Epithelial cell of esophagus (primary cell): ENCODE data around the gene FBXO9.

Experiments
- DNase-seq: peaks from one replicate; pipeline ENCODE4 v3.0.0; 2010; ENCODE audit warnings: low read depth
- H3K4me3 ChIP-seq: 2 replicates; pipeline ENCODE4 v1.5.1; 2011; ENCODE audit warnings: mild to moderate bottlenecking, low read length, control low read depth
- TF ChIP-seq, protein P1 (sequence below): IDR thresholded peaks from 2 replicates; pipeline ENCODE4 v1.5.1; 2011; ENCODE audit warnings: low read depth, mild to moderate bottlenecking, low read length, control low read depth, inconsistent platforms; ENCODE audit not compliant: insufficient read depth; ENCODE audit errors: missing control alignments

Gene FBXO9

DNA sequence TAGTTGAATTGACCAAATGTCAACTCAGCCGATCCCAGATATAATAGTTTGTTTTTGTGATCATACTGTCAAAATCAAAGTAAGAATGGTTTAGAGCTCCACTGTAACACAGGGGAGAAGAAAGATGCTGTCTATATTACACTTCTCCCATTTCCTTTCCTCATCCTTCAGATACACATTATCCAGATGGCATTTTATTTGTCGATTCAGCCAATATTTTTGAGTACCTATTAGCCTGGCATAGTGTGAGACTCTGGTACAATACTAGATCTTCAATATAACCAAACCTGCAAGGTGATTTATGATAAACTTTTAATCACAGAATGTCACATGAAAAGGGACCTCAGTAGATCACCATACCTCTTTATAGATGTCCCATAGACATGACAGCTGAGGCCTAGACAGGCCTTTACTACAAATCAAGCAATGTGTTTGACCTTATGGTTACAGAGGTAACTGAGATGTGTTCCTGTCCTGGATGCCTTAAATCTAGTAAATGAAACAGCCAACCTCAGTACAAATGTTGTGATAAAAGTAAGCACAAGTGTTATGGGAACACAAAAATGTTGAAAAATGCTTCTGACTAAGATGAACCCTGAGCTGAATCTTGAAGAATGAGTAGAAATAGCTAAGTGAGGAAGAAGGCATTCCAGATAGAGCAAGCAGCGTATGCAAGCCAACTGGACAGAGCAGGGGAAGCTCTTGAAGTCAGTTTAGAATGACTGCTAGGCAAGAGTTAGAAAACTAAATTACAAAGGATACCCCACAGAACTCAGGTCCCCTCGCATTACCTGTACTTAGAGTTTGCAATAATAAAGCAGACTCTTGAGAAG lies 1.9 kb downstream of the FBXO9 start:
- no peak overlapping the region for H3K4me3 ChIP-seq

DNA sequence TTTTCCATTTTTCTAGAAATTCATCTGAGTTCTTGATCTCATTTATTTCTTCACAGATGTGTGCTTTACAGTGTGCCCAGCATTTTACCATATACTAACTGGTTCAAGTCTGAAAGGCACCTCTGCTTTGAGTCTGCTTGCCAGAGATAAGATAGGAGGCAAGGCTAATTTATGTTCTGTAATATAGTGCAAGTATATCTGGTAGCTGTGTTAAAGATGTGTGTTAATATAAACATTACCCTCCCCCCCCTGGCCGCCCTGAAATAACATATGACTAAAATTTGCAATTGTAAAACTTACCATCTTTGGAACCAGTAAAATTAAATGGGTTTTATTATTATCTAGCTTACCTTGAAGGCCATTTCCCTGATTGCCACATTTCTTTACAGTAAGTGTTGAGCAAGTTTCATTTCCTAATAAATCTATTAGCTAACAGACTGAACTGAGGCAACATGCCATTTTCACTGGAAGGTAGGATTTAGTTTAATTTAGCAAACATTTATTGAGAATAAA lies 2.7 kb downstream of the FBXO9 start:
- DNase-seq, result peak; percentile 44
- TF ChIP-seq, protein P1, sequence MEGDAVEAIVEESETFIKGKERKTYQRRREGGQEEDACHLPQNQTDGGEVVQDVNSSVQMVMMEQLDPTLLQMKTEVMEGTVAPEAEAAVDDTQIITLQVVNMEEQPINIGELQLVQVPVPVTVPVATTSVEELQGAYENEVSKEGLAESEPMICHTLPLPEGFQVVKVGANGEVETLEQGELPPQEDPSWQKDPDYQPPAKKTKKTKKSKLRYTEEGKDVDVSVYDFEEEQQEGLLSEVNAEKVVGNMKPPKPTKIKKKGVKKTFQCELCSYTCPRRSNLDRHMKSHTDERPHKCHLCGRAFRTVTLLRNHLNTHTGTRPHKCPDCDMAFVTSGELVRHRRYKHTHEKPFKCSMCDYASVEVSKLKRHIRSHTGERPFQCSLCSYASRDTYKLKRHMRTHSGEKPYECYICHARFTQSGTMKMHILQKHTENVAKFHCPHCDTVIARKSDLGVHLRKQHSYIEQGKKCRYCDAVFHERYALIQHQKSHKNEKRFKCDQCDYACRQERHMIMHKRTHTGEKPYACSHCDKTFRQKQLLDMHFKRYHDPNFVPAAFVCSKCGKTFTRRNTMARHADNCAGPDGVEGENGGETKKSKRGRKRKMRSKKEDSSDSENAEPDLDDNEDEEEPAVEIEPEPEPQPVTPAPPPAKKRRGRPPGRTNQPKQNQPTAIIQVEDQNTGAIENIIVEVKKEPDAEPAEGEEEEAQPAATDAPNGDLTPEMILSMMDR, result no peak
- no peak overlapping the region for H3K4me3 ChIP-seq

More for the DNA sequence above, 1.9 kb downstream of the FBXO9 start:
- no peak for DNase-seq
- TF ChIP-seq, protein P1, result no peak

DNA sequence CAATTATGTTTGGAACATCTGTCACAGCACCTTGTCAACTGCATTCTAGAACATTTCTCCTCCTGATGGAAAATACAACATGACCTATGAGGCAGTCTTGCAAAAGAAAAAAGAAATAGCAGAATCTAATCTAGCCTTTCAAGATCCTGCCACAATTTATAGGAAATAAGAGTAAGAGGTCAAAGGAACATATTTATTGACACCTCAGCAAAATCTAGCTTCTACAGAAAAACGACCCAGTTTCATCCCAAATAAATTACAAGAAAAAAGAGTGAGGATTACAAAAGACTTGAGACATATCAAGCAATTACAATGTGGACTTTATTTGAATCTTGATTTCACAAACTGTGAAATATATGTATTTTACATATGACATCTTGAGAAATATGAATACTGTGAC lies 4.2 kb downstream of the FBXO9 start:
- DNase-seq, result no peak
- no peak overlapping the region for H3K4me3 ChIP-seq
- TF ChIP-seq, protein P1, result no peak

DNA sequence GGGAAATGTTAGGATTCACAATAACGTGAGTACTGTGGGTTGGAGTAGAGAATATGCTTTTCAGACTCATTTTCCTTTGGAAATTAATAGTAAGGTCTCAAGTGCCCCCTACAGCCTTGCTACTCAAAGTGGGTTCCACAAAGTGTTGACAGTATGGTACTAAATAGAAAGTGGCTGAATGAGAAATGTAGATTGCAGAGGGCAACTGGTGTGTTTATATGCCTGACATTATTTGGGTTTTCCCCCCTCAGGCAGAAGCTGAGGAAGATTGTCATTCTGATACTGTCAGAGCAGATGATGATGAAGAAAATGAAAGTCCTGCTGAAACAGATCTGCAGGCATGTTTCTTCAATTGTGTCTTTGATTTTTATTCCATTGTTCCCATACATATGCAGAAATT lies 5.6 kb downstream of the FBXO9 start:
- no peak for DNase-seq
- TF ChIP-seq, protein P1, result no peak

DNA sequence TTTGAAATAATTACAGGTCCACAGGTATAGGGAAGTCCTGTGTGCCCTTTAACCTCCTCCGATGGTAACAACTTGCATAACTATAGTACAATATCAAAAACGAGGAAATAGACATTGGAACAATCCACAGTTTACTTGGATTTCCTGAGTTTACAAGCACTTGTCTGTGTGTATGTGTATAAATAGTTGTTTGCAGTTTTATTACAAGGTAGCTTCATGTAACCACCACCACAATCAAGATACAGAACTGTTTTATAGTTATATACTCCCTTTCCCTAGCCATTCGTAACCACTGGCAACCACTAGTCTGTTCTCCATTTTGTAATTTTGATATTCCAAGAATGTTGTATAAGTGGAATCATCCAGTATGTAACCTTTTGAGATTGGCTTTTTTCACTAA lies 9.1 kb downstream of the FBXO9 start:
- H3K4me3 ChIP-seq, result no peak overlapping the region
- TF ChIP-seq, protein P1, result no peak
- no peak for DNase-seq

More for the DNA sequence above, 5.6 kb downstream of the FBXO9 start:
- no peak overlapping the region for H3K4me3 ChIP-seq

DNA sequence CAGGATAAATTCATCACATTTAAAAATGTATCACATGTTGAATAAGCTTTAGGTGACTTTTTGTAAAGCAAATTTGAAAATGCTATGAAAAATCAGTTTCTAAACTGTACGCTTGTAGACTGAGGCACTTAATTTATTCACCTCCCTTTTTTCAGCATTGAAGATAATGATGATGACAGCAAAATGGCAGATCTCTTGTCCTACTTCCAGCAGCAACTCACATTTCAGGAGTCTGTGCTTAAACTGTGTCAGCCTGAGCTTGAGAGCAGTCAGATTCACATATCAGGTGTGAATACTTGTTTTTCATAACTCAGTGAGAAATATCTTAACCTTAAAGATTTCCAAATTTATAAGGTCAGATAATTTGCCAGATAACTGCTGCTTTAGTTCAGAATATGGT lies 15.6 kb downstream of the FBXO9 start:
- TF ChIP-seq, protein P1, result no peak
- H3K4me3 ChIP-seq, result no peak overlapping the region
- DNase-seq, result no peak
